Activated CD8-positive, alpha-beta T cell treated with anti-CD3 and anti-CD28 coated beads, Interleukin-2, amount 10 ng/mL, durations not matched to agents 7 days and 5 days (primary cell): Measurements from ENCODE around the gene LILRA5. TPM values are rescaled to one million over a fixed set of nuclear protein-coding genes. Genes with fewer than 3 reads are reported as not detected.
"Not testable (repeated sequence)": the region's sequence is repeated elsewhere in the genome, so short reads cannot be mapped to it uniquely, and the experiment has no call there.

Experiments used
- ATAC-seq: fragments of 150-1000 bp; cut with Tn5 transposase; one replicate; pipeline ENCODE4 v1.10.0; 2021; ENCODE audit warnings: moderate library complexity
- CTCF ChIA-PET: fragments of 350-600 bp; sonication (Branson Sonifier 250); formaldehyde crosslinking; loops from one replicate; lab custom pipeline; 2021; ENCODE audit warnings: antibody characterized with exemption; lab: Charles Lee
- POLR2A ChIA-PET: fragments of 350-600 bp; sonication (Branson Sonifier 250); formaldehyde crosslinking; loops from one replicate; lab custom pipeline; 2021; ENCODE audit warnings: antibody characterized with exemption; lab: Charles Lee
- DNase-seq: peaks from one replicate; pipeline ENCODE4 v3.0.0-alpha.2; 2020
- H3K27ac Mint-ChIP-seq: one replicate; pipeline ENCODE4 v1.8.0; 2021; ENCODE audit warnings: mild to moderate bottlenecking, mixed read lengths
- H3K27me3 Mint-ChIP-seq: one replicate; pipeline ENCODE4 v1.8.0; 2021; ENCODE audit warnings: low read depth, mixed read lengths
- H3K36me3 Mint-ChIP-seq: one replicate; pipeline ENCODE4 v1.8.0; 2021; ENCODE audit warnings: low read depth, mixed read lengths
- H3K4me1 Mint-ChIP-seq: one replicate; pipeline ENCODE4 v1.8.0; 2021; ENCODE audit warnings: low read depth, mixed read lengths
- H3K4me3 Mint-ChIP-seq: one replicate; pipeline ENCODE4 v1.8.0; 2021; ENCODE audit warnings: mild to moderate bottlenecking, mixed read lengths
- H3K9me3 Mint-ChIP-seq: one replicate; pipeline ENCODE4 v1.8.0; 2022; ENCODE audit warnings: mixed read lengths; ENCODE audit not compliant: insufficient read depth
- total RNA-seq, 2 experiments: library from RNA; stranded (reverse); gene quantifications; one replicate each; pipeline ENCODE4 v1.2.3, GENCODE V29; 2021

The LILRA5 gene
- total RNA-seq, 2 experiments from 2014 or later: not detected

DNA sequence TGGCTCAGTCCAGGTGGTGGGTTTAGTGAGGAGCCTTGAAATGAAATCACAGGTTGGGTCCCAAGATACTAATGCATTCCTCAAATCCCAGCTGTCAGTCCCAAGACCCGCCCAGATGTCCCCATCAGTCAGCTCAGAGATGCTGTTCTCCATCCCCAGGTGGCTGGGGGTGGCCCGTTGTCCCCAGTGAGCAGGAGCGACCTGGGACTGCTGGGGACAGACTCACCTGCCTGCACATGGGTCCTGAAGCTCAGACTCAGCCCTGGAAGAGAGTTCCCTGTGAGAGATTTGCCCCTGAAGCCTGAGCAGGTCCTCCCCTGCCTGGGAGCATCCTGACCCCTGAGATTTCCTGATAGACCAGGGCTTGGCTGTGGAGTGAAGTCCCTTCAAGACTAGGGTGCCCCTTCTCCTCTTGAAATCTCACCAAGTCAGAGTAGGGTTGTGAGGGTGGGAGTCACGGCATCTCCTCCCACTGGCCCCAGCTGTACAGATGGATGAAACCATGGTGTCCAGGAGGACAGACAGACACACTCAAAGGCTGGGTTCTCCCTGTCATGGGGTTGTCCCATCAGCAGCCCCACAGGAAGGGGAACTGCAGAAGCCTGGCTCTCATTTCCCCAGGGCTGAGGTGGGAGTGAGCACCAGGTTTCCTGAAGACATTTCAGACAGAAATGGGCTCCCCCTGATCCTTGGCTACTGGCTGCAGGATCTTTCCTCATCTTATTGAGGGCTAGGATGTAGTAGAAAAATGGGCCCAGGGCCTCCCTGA, 14.4 kb downstream of the LILRA5 start:
- ChIA-PET CTCF (no interaction called here), POLR2A (no interaction called here)
- H3K9me3 Mint-ChIP-seq: no peaks in the 10 kb centered on the region

DNA sequence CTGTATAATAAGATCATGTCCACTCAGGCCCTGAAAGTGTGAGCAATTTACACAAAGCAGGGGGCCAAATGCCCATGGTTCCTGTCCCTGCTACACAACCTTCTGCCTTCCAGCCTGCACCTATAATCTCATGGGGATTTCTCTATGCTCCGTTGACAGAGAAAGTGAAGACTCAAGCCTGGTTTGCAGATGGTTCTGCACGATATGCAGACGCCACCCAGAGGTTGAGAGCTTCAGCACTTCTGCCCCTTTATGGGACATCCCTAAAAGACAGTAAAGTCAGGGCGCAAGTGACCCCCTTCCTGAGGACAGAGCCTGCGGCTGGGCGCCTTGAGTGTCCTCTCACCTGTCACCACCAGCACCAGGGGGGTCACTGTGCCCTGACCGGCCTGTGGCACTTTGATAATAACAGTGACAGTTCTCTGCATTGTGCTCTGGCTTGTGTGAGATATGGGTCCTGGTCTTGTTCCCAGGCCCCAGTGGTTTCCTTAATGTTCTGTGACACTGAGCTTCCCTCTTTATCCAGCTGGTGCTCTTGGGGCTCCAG, 15.1 kb downstream of the LILRA5 start:
- POLR2A ChIA-PET: interaction anchor here (0.5 kb wide), 1 partner anchor 39 kb away, joined by 5 read pairs; no protein-coding TSS in a partner anchor
- ATAC-seq (peak; percentile 23), DNase-seq (no peak)
- CTCF ChIA-PET: interaction anchor here (1.4 to 1.5 kb wide), 2 partner anchors 94 to 355 kb away, joined by 3 read pairs; no protein-coding TSS in a partner anchor
- peaks cover 19% of the 10 kb centered on the region for H3K27me3 Mint-ChIP-seq
- H3K9me3 Mint-ChIP-seq: no peaks in the 10 kb centered on the region
- no peaks in the 10 kb centered on the region for H3K36me3 Mint-ChIP-seq
- H3K4me1 Mint-ChIP-seq: peaks cover 7% of the 10 kb centered on the region
- no peak overlapping the region for H3K4me3 Mint-ChIP-seq
- no peak overlapping the region for H3K27ac Mint-ChIP-seq

More for the DNA sequence above, 14.4 kb downstream of the LILRA5 start:
- no peak overlapping the region for H3K4me3 Mint-ChIP-seq
- no peak for DNase-seq
- H3K27me3 Mint-ChIP-seq: peaks cover 15% of the 10 kb centered on the region
- peaks cover 11% of the 10 kb centered on the region for H3K4me1 Mint-ChIP-seq
- no peaks in the 10 kb centered on the region for H3K36me3 Mint-ChIP-seq
- ATAC-seq: no peak
- no peak overlapping the region for H3K27ac Mint-ChIP-seq

DNA sequence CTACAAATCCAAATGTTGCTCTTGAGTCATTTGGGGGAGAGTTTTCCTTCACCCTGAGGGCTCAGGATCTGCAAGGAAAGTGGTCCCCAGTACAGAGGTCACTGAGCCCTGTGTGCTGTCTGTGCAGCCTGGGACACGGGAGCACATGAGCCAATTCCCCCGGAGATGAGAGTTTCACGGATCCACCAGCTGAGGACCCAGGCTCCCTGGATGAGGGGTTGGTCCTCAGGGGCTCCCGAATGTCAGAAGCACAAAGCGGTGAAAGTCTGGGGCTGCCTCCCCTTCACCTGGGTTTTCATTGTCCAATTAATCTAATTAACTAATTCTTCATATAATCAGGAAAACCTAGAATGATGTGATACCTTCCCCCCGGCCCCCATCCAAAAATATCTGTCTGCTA, 18.4 kb downstream of the LILRA5 start:
- H3K4me1 Mint-ChIP-seq: no peaks in the 10 kb centered on the region
- no peak overlapping the region for H3K27ac Mint-ChIP-seq
- ATAC-seq: no peak
- no peaks in the 10 kb centered on the region for H3K36me3 Mint-ChIP-seq
- peaks cover 16% of the 10 kb centered on the region for H3K27me3 Mint-ChIP-seq
- POLR2A ChIA-PET: no interaction called here
- no peaks in the 10 kb centered on the region for H3K9me3 Mint-ChIP-seq
- CTCF ChIA-PET: no interaction called here
- no peak for DNase-seq
- no peak overlapping the region for H3K4me3 Mint-ChIP-seq

DNA sequence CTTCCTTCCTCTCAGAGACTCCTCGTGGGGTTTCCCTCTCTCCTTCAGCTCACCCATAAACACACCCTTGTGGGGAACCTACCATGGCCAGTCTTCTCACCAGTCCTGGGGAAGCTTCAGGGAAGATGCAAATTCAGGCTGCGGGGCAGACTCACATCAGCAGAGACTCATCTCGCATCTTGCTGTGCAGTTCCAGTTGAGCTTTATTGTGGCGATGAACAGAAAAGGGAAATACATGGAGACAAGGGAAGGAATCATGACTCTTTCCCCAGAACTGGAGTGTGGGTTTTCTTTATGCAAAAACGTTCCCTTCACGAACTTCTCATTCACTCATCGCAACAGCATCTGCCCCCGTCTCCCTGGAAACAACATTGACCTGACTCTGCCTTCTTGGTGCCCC, 23.8 kb downstream of the LILRA5 start:
- H3K9me3 Mint-ChIP-seq, H3K4me3 Mint-ChIP-seq, ATAC-seq, CTCF ChIA-PET, H3K36me3 Mint-ChIP-seq, H3K27ac Mint-ChIP-seq, POLR2A ChIA-PET, DNase-seq: not testable (repeated sequence)
- peaks cover 22% of the 10 kb centered on the region for H3K27me3 Mint-ChIP-seq
- H3K4me1 Mint-ChIP-seq: peaks cover 12% of the 10 kb centered on the region

DNA sequence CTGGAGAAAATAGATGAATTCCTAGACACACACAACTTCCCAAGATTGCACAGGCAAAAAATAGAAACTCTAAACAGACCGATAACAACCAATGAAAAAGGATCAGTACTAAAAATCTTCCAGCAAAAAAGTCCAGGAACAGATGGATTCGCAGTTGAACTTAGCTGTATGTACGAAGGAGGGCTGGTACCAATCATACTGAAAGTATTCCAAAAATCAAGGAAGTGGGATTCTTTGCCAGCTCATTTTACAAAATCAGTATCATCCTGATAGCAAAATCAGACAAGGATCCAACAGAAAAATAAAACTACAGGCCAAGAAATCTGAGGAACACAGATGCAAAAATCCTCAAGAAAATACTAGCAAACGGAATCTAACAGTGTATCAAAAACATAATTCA, 25.5 kb downstream of the LILRA5 start:
- no peaks in the 10 kb centered on the region for H3K9me3 Mint-ChIP-seq
- CTCF ChIA-PET: interaction anchor here (1.4 kb wide), 1 partner anchor 22 kb away, joined by 3 read pairs; no protein-coding TSS in a partner anchor
- no peak for DNase-seq
- no peak for ATAC-seq
- no peak overlapping the region for H3K27ac Mint-ChIP-seq
- POLR2A ChIA-PET: no interaction called here
- H3K27me3 Mint-ChIP-seq: peaks cover 16% of the 10 kb centered on the region
- peaks cover 21% of the 10 kb centered on the region for H3K4me1 Mint-ChIP-seq
- no peak overlapping the region for H3K4me3 Mint-ChIP-seq
- no peaks in the 10 kb centered on the region for H3K36me3 Mint-ChIP-seq

DNA sequence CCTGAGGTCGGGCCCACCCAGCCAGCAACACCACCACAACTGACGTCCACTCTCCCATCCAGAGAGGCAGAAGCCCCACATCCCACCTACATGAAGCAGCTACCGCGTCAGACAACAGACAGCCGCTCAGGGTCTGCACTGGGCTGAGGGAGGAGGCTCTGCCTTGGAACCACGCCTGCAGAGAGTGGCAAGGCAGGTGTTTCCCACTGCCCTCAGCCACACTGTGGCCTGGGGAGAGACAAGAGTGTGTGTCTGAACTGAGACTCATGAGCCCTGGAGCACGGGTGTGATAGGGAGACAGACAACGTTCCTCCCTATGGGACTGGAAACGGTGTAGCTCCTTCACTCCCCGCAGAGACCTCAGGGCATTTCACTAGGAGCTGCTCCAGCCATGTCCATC, 26.7 kb downstream of the LILRA5 start:
- Mint-ChIP-seq H3K27me3 (peaks cover 23% of the 10 kb centered on the region), H3K4me1 (peaks cover 23% of the 10 kb centered on the region)
- CTCF ChIA-PET, H3K4me3 Mint-ChIP-seq, POLR2A ChIA-PET, H3K9me3 Mint-ChIP-seq, H3K27ac Mint-ChIP-seq, ATAC-seq, H3K36me3 Mint-ChIP-seq, DNase-seq: not testable (repeated sequence)

DNA sequence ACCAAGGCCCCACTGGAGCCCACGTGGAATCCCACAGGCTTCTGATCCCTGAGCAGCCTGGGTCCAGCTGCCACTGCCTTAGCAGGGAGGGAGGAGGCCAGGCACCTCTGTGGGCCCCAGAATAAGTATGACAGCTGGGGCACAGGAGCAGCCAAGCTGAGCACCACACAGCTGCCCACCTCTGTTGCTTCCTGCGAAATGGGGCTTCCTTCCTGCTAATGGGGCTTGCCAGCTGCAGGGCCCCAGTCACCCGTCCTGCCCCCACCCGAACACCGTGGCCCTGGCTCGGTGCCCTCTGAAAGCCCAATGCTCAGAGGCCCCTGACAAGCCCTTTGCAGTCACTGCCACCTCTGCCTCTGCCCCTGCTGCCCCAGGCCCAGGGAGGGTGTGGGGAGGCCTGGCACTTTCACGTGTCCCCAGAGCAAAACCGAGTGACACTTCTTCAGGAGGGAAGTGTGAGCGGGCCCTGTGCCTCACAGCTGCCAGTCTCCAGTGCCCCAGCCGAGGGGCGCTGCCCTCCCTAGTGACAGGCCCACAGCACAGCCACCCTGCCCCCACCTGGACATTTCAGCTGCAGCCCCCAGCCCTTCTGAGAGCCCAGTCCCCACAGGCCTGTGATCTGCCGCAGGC, 27.4 kb downstream of the LILRA5 start:
- H3K9me3 Mint-ChIP-seq, DNase-seq, H3K36me3 Mint-ChIP-seq, CTCF ChIA-PET, POLR2A ChIA-PET, H3K4me3 Mint-ChIP-seq, H3K27ac Mint-ChIP-seq: not testable (repeated sequence)
- Mint-ChIP-seq H3K4me1 (peaks cover 23% of the 10 kb centered on the region), H3K27me3 (peaks cover 27% of the 10 kb centered on the region)
- peak; percentile 44 for ATAC-seq

DNA sequence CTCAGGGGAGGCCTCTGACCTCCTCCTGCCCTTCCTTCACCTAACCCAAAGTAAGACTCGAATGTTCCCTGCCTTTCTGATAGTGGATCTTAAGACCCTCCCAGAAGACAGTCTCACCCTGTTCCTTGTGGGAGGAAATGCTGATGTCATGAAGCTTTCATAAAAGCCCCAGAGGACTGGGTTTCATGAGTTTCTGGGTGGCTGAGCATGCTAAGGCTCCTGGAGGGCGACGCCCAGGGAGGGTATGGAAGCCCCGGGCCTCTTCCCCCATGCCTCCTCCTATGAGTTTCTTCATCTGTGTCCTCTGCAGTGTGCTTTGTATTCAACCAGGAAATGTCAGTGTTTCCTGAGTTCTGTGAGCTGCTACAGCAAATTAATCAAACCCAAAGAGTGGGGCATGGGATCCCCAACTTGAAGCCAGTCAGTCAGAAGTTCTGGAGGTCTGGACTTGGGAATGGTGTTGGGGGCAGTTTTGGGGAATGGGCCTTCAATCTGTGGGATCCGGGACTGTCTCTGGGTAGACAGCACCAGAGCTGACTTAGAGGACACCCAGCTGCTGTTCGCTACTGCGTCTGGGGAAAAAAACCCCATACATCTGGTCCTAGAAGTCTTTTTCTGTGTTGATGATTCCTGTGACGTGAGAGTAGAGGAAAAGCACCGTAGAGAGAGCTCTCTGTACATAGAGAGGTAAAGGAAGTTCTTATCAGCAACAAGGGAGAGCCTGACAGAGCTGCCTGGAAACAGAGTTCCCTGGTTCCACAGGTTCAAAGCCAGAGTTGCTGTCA, 30.1 kb downstream of the LILRA5 start:
- H3K9me3 Mint-ChIP-seq: no peaks in the 10 kb centered on the region
- peaks cover 23% of the 10 kb centered on the region for H3K4me1 Mint-ChIP-seq
- ATAC-seq (no peak), DNase-seq (no peak)
- ChIA-PET CTCF (interaction anchor here (0.8 kb wide), 1 partner anchor 17 kb away, joined by 3 read pairs; no protein-coding TSS in a partner anchor), POLR2A (no interaction called here)
- peaks cover 29% of the 10 kb centered on the region for H3K27me3 Mint-ChIP-seq
- H3K4me3 Mint-ChIP-seq: no peak overlapping the region
- no peak overlapping the region for H3K27ac Mint-ChIP-seq
- no peaks in the 10 kb centered on the region for H3K36me3 Mint-ChIP-seq

DNA sequence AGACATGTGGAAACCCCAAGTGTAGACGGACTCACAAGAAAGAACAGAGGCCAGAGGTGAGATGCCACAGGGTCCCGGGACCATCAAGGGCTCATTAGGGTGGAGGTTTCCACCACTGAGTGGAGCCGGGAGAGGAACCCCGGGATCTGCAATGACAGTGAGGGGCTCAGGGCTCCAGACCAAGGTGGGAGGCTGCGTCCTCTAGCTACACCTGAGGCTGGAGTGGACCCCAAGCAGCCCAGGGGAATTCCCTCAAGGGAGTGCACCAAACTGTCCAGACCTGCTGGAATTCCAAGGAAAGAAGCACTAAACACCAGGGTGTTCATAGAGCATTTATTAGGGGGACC, 31.3 kb downstream of the LILRA5 start:
- H3K36me3 Mint-ChIP-seq, H3K9me3 Mint-ChIP-seq, H3K4me3 Mint-ChIP-seq, POLR2A ChIA-PET, H3K27ac Mint-ChIP-seq, CTCF ChIA-PET, ATAC-seq, DNase-seq: not testable (repeated sequence)
- Mint-ChIP-seq H3K27me3 (peaks cover 23% of the 10 kb centered on the region), H3K4me1 (peaks cover 23% of the 10 kb centered on the region)

DNA sequence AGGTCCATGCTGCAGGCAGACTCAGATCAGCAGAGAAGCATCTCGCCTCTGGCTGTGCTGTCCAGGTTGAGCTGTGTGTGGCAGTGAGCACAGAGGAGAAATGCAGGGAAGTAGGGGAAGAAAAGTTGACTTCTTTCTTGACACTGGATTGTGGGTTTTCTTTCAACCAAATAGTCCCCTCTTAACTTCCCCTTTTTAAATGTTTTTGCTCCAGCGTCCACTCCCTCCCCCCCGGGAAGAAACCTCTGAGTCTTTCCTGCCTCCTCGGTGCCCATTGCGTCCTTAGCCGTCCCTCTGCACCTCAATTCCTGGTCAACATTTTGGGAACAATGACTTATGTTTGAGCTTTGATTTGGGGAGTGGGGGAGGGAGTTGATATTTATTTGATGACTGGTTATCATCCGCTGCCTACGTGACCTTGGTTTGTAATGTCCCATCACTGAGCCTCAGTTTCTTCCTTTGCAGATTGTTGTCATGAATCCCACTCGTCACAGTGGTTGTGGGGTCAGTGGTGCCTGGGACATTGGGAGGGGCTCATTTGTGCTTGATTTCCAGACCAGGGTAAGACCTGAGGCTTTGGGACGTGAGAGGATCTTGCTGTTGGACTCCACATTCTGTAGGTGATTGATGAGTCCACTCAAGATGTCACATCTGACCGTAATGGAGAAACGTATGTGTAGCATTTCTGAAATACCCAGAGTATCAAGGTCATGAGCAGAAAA, 31.8 kb downstream of the LILRA5 start, which contains the start of gene LILRB2:
Gene LILRB2, minus strand, starts transcription at position 104 of the 722 bp plus-strand sequence. CDS start 614 bp downstream, outside the sequence.
- Mint-ChIP-seq H3K4me1 (peaks cover 23% of the 10 kb centered on the region), H3K27ac (no peak within 1 kb of the TSS), H3K27me3 (peaks cover 23% of the 10 kb centered on the region), H3K36me3 (no peaks in the 10 kb centered on the region), H3K9me3 (no peaks in the 10 kb centered on the region), H3K4me3 (no peak within 1 kb of the TSS)
- ATAC-seq (no peak), DNase-seq (no peak)
- POLR2A ChIA-PET: no interaction called here
- CTCF ChIA-PET: no interaction called here

DNA sequence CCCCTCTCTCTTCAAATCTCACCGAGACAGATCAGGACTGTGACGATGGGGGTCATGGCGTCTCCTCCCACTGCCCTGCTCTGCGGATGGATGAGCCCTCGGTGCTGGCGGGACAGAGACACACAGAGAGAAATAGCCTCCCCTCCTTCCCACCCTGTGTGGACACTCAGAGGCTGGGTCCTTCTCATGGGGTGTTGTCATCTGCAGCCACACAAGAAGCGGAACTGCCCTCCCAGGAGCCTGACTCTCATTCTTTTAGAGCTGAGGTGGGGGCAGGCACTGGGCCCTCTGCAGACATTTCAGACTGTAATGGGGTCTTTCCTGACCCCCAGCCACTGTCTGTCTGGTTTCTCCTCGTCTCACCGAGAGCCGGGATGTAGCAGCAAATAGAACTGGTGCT, 32.5 kb downstream of the LILRA5 start:
- H3K27ac Mint-ChIP-seq, H3K4me3 Mint-ChIP-seq, ATAC-seq, DNase-seq, H3K36me3 Mint-ChIP-seq, CTCF ChIA-PET, H3K9me3 Mint-ChIP-seq, POLR2A ChIA-PET: not testable (repeated sequence)
- Mint-ChIP-seq H3K4me1 (peaks cover 16% of the 10 kb centered on the region), H3K27me3 (peaks cover 23% of the 10 kb centered on the region)
